Panc1 (cell line): Measurements from ENCODE around the gene KMT2B. TPM values are rescaled to one million over a fixed set of nuclear protein-coding genes. Genes with fewer than 3 reads are reported as not detected.

Experiments used
- ATAC-seq: fragments of 200-7000 bp; cut with Tn5 transposase; 2 replicates; pipeline ENCODE4 v1.9.1; 2020; ENCODE audit warnings: mild to moderate bottlenecking, moderate library complexity
- BruUV-seq: library from RNA; stranded (reverse); fragments of 400-500 nt; replicated peaks from 2 replicates; lab custom pipeline; 2021; lab: Mats Ljungman, UMichigan
- CTCF ChIA-PET: fragments of 300-600 bp; sonication (Branson Sonifier 250); formaldehyde crosslinking; loops from one replicate; lab custom pipeline; 2022; ENCODE audit warnings: antibody characterized with exemption; lab: Charles Lee
- POLR2A ChIA-PET: fragments of 300-600 bp; sonication (Branson Sonifier 250); formaldehyde crosslinking; loops from one replicate; lab custom pipeline; 2022; ENCODE audit warnings: antibody characterized with exemption; lab: Charles Lee
- DNase-seq: peaks from one replicate; pipeline ENCODE4 v3.0.0-alpha.2; 2010; ENCODE audit warnings: low read depth, low spot score
- H3K27ac ChIP-seq: 2 replicates; pipeline ENCODE4 v1.5.1; 2011; ENCODE audit warnings: mild to moderate bottlenecking, low read length, inconsistent platforms
- H3K27me3 ChIP-seq: fragments of 200-500 bp; sonication (Bioruptor generic); 2 replicates; pipeline ENCODE4 v1.6.0; 2014; ENCODE audit warnings: low read length, inconsistent platforms; ENCODE audit not compliant: control insufficient read depth, insufficient read depth
- H3K36me3 ChIP-seq: fragments of 200-500 bp; sonication (Bioruptor generic); 2 replicates; pipeline ENCODE4 v1.5.1; 2014; ENCODE audit warnings: inconsistent platforms, mild to moderate bottlenecking, low read length, moderate library complexity; ENCODE audit not compliant: control insufficient read depth, insufficient read depth
- H3K4me1 ChIP-seq: 2 replicates; pipeline ENCODE4 v1.5.1; 2011; ENCODE audit warnings: inconsistent platforms, mild to moderate bottlenecking, low read length, moderate library complexity; ENCODE audit not compliant: control insufficient read depth, insufficient read depth
- H3K4me3 ChIP-seq, 2 experiments: 2 replicates each; pipeline ENCODE4 v1.5.1; 2011 to 2012; ENCODE audit warnings: low read depth in 2 of 2, low read length in 2 of 2, mild to moderate bottlenecking in 2 of 2, inconsistent platforms in 1 of 2, moderate library complexity in 1 of 2
- H3K9me3 ChIP-seq: fragments of 200-500 bp; sonication (Bioruptor generic); 2 replicates; pipeline ENCODE4 v1.5.1; 2014; ENCODE audit warnings: low read depth, mild to moderate bottlenecking, inconsistent platforms, low read length, moderate library complexity; ENCODE audit not compliant: control insufficient read depth, insufficient read depth
- CTCF ChIP-seq: fragments of 450-650 bp; IDR thresholded peaks from 2 replicates; pipeline ENCODE4 v1.5.1; 2017; ENCODE audit warnings: mild to moderate bottlenecking
- POLR2AphosphoS5 ChIP-seq: IDR thresholded peaks from 2 replicates; pipeline ENCODE4 v1.6.1; 2012; ENCODE audit warnings: mild to moderate bottlenecking, low read depth, low read length, moderate library complexity
- REST ChIP-seq, 2 experiments: IDR thresholded peaks; 2 replicates each; pipeline ENCODE4 v1.6.1; 2011 to 2012; ENCODE audit warnings: low read depth in 2 of 2, control low read depth in 1 of 2, low read length in 1 of 2, mild to moderate bottlenecking in 1 of 2, moderate library complexity in 1 of 2; ENCODE audit not compliant: insufficient read depth in 1 of 2
- SIN3A ChIP-seq: IDR thresholded peaks from 2 replicates; pipeline ENCODE4 v1.6.1; 2012; ENCODE audit warnings: low read depth, mild to moderate bottlenecking, low read length, moderate library complexity, borderline replicate concordance; ENCODE audit not compliant: insufficient read depth
- TCF7L2 ChIP-seq: IDR thresholded peaks from 2 replicates; pipeline ENCODE4 v1.6.1; 2011; ENCODE audit warnings: mild to moderate bottlenecking, low read depth, low read length, inconsistent platforms
- in situ Hi-C: cut with HindIII; loops from 2 replicates; pipeline ENCODE4 v1.10.0; 2016; ENCODE audit warnings: low sequenced_read_pairs, low pct_unique_long_range_greater_than_20kb
- intact Hi-C: fragments of 100-400 bp; cut with micrococcal nuclease; formaldehyde crosslinking; loops from one replicate; pipeline ENCODE4 v1.10.0; 2022; ENCODE audit not compliant: unreplicated experiment
- total RNA-seq: library from RNA; stranded (reverse); gene quantifications from one replicate; pipeline ENCODE4 v1.2.1, GENCODE V29; 2021; ENCODE audit not compliant: unreplicated experiment

The KMT2B gene
- total RNA-seq, 1 experiment from 2014 or later, result 68.8 TPM

DNA sequence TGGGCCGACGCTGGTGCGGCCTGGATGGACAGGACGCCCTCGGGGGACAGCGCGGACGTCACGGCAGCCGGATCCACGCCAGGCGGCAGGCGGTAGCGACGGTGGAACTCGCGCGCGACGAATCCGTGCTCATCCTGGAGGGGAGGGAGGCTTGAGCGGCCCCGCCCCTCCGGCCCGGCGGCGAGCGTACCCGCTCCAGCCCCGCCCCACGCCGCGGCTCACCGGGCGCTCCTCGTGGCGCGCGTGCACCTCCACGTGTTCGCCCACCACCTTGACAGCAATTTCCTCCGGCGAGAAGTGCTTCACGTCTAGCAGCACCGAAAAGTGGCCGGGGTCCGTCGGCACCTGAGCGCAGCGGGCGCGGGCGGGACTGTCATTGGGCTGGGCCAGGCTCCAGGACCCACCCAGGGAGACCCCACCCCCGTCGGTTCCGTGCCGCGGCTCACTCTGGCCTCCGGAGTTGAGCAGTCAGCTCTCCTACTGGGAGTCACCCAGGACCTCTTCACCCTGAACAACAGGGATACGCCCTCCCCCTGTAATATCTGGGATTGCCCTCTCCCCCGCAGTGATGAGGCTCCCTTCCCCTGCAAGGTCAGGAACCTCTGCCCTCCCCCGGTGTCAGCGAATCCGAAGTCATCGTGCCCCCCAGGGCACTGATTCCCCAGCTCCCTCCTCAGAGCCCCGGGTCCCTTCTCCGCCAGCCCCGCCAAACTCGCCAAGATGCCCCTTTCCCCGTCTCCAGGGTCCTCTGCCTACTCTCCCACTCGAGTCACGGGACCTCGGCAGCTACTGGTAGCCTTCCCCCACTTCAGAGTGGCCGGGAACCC lies 38.0 kb downstream of the KMT2B start:
- TF ChIP-seq POLR2AphosphoS5, result no peak
- TF ChIP-seq SIN3A, result no peak
- TF ChIP-seq REST (IDR thresholded peaks at IDR 0.05; ENCODE audit: insufficient read depth in 1 of 2, low read depth in 2 of 2, low read length in 1 of 2), result no peak
- no peak for TF ChIP-seq TCF7L2
- TF ChIP-seq CTCF, result no peak
- no peak for DNase-seq
- no peak overlapping the region for H3K4me3 ChIP-seq
- H3K4me1 ChIP-seq, result peaks cover 16% of the 10 kb centered on the region
- POLR2A ChIA-PET, result no interaction called here
- H3K27me3 ChIP-seq, result no peaks in the 10 kb centered on the region
- in situ Hi-C loops (no loop called here), intact Hi-C loops (no loop called here)
- BruUV-seq, result no TSS peak
- ATAC-seq, result no peak
- no peak overlapping the region for H3K27ac ChIP-seq
- H3K9me3 ChIP-seq, result no peaks in the 10 kb centered on the region
- no peaks in the 10 kb centered on the region for H3K36me3 ChIP-seq
- CTCF ChIA-PET, result no interaction called here

DNA sequence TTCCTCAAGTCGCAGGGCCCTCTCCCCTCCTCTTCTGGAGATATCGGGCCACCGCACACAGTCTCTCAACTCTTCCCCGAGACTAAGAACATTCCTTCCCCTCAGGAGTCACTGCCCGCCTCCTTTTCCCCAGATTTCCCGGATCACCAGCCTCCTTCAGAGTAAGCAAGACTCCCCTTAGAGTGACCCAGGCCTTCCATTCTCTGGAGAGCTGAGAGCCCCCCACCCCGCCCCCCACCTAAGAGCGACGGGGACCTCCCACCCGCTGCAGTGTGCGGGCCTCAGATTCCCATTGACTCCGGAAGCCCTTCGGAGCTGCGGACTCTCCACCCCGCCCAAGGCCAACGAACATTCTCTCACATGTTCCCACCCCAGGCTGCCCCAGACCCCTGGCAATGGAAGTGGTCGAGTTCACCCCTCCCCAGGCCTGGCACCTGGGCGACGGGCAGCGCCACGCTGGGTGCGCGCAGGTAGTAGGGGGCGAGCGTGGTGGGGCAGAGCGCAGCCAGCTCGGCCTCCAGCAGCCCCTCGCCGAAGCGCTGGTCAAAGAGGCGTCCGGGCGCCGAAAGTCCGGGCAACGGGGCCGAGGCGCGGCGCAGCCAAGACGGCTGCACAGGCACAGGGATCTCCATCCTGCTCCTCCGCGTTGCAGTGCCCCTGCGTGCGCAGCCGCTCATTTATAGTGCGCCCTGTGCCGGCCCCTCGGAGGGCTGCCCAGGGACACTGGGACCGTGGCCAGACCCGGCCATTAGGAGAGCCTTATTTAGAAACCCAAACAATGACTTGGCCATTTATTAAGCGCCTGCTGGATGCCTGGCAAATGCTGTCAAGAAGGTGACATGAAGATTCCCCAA lies 38.8 kb downstream of the KMT2B start, which contains the start of gene HSPB6:
TSS of gene HSPB6 (minus strand) at position 653 of the 854 bp plus-strand sequence. CDS start at position 632, 21 bp downstream.
- Histone ChIP-seq H3K4me1 (peaks cover 16% of the 10 kb centered on the region), H3K4me3 (peak within 1 kb of the TSS; percentile 95 to 99), H3K27me3 (no peaks in the 10 kb centered on the region), H3K9me3 (no peaks in the 10 kb centered on the region), H3K27ac (peak within 1 kb of the TSS; percentile 100), H3K36me3 (no peaks in the 10 kb centered on the region)
- TF ChIP-seq SIN3A (no peak), CTCF (no peak), REST (IDR thresholded peaks at IDR 0.05; ENCODE audit: insufficient read depth in 1 of 2, low read depth in 2 of 2, low read length in 1 of 2) (no peak), TCF7L2 (no peak), POLR2AphosphoS5 (no peak)
- ChIA-PET CTCF (no interaction called here), POLR2A (no interaction called here)
- in situ Hi-C loops, result no loop called here
- ATAC-seq, result no peak
- intact Hi-C loops, result no loop called here
- no TSS peak for BruUV-seq
- DNase-seq, result no peak
